HG02763 (cell line): Measurements from ENCODE around the gene RAB1A.

Experiments used
- ATAC-seq: cut with Tn5 transposase; IDR thresholded peaks from one replicate; pipeline ENCODE4 v1.9.1; 2021; ENCODE audit warnings: mild to moderate bottlenecking, moderate library complexity; ENCODE audit not compliant: unreplicated experiment

Gene RAB1A

DNA sequence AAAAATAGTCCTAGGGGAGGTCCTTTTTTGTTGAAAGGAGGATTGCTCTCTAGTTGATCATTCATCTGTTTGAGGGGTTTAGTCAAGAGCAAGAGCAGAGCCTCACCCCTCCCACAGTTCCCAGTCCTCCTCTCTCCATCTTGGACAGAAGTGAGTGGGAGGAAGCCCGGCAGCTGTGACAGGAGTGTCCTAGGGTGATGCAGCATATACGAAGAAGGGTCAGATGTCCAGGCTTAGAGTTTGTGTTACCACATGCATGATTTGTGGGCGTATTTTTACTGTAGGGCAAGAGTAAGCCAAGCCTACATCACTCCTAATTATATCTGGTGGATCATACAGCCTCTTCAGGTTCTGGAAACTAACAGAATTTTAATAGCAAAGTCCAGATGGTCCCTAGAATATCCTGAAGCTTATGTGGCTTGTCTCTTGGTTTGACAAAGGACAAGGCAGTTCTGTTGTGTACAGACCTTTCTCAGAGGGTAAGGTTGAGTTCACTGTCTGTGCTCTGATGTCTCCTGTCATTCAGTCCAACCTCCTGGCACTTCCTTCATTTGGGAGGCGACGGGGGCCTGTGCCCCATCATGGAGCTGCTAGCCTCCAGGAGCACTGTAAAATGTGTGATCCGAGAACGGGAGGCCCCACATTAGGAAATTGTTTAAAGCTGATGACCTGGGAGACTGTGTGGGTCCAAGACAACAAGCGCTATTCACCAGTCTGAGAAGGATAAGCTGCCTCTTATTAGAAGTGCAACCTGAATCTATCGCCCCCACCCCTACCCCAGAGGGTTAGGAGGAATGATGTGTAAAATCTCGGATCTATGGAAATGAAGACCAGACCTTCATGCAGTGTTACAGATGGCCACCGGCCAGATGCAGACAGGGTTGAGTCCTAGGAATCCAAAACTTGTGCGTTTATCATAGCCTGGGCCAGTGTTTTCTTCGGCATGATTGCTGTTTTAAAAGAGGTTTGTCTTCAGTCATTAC lies 66.8 kb downstream of the RAB1A start:
- no peak for ATAC-seq

- no peak for ATAC-seq
Observed at GRCh38 chr2:65061910-65062339, 68.0 kb downstream of the RAB1A start.

DNA sequence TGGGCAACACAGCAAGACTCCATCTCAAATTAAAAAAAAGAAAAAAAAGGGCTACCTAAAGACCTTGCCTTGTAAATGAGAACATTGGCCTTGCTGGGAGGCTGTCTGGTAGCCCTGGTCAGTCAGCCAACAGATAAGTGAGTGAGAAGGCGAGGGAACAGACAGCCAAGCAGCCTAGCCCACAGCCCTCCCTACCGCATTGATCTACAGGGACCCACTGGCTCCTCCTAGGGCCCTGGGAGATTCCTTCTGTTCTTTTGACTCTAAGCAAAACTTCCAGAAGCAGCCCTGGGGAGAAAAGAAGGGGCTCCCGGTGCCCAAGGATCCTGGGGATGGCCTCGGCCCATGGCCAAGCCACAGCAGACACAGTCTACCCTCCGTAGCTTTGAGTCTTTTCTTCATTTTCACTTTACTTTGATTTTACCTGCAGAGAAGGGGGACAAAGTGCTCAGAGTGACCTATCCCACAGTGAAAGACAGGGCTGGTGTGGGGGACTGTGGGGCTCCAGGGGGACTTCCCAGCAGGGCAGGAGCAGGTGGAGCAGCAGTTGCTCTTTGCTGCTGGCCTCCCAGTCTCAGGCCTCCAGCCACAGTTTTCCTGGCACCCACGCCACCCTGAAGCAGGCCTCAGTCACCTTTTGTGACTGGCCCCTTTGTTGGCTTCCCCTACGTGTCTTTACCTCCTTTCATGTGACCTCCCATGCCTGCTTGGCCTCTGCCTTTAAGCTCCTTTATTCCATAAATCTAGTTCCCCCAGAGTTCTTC lies 68.6 kb downstream of the RAB1A start:
- ATAC-seq, result no peak

GRCh38 chr2:65059071-65059470 lies 70.8 kb downstream of the RAB1A start:
- ATAC-seq, result no peak

- no peak for ATAC-seq
Observed at GRCh38 chr2:65057391-65058052, 72.4 kb downstream of the RAB1A start.

GRCh38 chr2:65057054-65057375 lies 72.9 kb downstream of the RAB1A start:
- no peak for ATAC-seq

DNA sequence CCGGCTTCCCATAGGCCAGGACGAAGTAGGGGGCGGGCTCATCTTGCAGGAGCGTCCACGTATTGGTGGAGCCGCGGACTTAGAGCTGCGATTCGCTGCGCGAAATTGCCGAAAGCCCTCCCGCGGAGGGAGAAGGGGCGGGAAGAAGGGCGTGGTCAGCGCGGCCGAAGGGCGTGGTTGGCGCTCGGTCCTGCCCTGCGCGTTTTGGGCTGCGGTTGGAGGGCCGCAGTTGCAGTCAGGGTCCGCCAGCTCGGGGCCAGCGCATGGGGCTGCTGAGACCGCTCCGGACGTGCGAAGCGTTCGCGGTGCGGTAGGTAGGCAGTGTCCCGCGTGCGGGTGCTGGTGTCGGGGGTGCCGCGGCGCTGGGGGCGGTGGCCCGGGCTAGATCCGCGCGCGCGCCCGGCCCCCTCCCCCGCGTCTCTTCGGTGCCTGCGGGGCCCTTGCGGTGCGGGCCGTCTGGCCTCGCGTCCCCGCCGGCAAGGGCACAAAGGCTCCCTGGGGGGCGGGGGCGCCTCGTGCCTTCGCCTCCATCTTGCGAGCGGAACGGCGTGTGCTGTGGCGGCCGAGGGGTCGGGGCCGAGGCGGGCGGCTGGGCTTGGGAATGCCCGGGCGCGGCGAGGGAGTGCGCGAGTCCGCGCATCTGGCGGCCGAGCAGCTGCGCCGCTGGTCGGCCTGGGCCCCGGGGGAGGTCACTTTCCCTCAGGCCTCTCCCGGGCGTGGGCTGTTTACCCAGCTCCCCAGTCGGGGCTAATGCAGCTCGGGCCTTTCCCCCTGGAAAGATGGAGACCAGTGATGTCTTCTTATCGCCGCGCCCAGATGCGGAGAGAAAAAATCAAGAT lies 73.5 kb downstream of the RAB1A start, which contains the start of gene CEP68:
TSS of gene CEP68 (plus strand) at position 202 of the 839 bp plus-strand sequence. CDS start 13,029 bp downstream, outside the sequence.
- ATAC-seq, result peak; percentile 86

DNA sequence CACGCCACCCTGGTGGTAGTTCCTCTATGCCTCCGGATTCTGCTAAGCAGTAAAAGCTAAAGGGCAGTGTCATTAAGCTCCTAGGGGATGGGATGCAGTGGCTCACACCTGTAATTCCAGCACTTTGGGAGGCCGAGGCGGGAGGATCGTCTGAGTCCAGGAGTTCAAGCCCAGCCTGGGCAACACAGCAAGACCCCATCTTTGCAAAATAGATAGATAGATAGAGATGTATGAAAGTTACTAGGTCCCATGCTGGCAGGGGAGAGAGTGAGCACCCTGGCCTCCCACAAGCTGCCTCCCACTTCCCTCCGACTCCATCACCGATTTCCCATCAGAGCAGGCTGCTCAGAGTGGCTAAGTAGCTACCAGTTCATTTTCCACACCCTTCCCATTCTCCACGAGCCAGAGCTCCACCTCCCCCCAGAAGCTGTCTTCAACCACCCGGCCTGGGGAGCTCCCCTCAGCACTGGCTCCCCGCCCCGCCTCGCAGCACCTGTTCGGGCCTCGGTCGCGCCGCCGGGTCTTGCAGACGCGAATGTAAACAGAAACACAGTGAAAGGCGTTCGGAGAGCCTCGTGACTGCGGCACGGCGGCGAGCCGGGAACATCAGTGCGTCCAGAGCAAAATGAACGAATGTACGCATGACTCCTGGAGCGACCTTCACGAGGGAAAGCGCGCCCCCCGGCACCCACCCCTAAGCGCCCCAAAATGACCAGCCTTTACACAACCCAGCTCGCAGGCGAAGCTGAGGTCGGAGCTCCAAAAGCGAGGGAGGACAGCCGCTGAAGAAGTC lies 74.3 kb downstream of the RAB1A start:
- ATAC-seq, result peak; percentile 28

- no peak for ATAC-seq
Observed at GRCh38 chr2:65054749-65055421, 75.0 kb downstream of the RAB1A start.

GRCh38 chr2:65053199-65053598 lies 76.7 kb downstream of the RAB1A start:
- ATAC-seq, result peak; percentile 43

GRCh38 chr2:65050931-65051330 lies 79.0 kb downstream of the RAB1A start:
- no peak for ATAC-seq

- no peak for ATAC-seq
Observed at GRCh38 chr2:65049010-65049639, 80.8 kb downstream of the RAB1A start.

GRCh38 chr2:65046633-65047407 lies 83.1 kb downstream of the RAB1A start:
- no peak for ATAC-seq

GRCh38 chr2:65045651-65046050 lies 84.3 kb downstream of the RAB1A start:
- no peak for ATAC-seq

DNA sequence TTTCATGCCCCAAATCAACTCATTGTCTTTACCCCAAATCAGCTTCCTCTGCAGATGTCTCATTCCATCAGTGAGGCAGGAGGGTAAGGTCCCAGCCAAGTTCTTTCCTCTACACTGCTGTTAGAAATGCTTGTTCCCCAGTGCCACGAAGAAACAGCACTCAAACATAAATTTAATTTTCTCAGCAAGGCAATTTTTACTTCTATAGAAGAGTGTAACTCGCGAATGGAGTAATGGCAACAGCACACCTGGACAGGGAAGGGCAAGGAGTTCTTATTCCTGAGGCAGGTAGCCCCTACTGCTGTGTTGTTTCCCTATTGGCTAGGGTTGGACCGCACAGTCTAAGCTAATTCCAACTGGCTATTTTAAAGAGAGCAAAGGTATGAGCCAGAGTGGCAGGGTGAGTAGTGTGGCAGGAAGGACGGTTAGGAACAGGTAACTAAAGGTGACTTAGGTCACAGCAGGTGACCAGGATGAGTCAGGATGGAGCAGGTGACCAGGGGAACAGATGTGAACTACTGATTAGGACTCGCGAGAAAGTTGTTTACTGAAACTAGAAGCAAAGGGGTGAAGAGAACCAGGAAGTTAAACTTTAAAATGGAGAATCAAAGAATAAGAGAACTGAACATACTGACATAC lies 85.7 kb downstream of the RAB1A start:
- ATAC-seq, result no peak

- ATAC-seq, result no peak
Observed at GRCh38 chr2:65043001-65043400, 86.9 kb downstream of the RAB1A start.
